GM12891 (cell line): ENCODE results near the gene MED17.

Source experiments
- POLR2A ChIP-seq: IDR thresholded peaks from 2 replicates; pipeline ENCODE4 v1.6.1; 2011; ENCODE audit warnings: low read depth, low read length, control low read depth
- POLR2AphosphoS5 ChIP-seq: IDR thresholded peaks from 2 replicates; pipeline ENCODE4 v1.6.1; 2011; ENCODE audit warnings: low read depth, low read length, control low read depth
- POU2F2 ChIP-seq: IDR thresholded peaks from 2 replicates; pipeline ENCODE4 v1.6.1; 2011; ENCODE audit warnings: low read depth, mild to moderate bottlenecking, control low read depth, low read length, moderate library complexity
- SPI1 ChIP-seq: IDR thresholded peaks from 2 replicates; pipeline ENCODE4 v1.6.1; 2011; ENCODE audit warnings: low read depth, low read length, control low read depth
- TAF1 ChIP-seq: IDR thresholded peaks from 2 replicates; pipeline ENCODE4 v1.6.1; 2011; ENCODE audit warnings: low read depth, low read length, control low read depth

- no peak for TF ChIP-seq POU2F2
- TF ChIP-seq POLR2AphosphoS5: no peak
- no peak for TF ChIP-seq TAF1
- TF ChIP-seq POLR2A: no peak
- TF ChIP-seq SPI1: no peak
These were observed 37.0 kb upstream of the MED17 start for GRCh38 chr11:93747122-93747521.
